ENCODE data around the gene USH2A. TPM values are rescaled to one million over a fixed set of nuclear protein-coding genes. Genes with fewer than 3 reads are reported as not detected.

Gene USH2A
- total RNA-seq, 1 experiment from 2014 or later = not detected

GRCh38 chr1:216388558-216388957 is 34.7 kb downstream of the USH2A start:
- ATAC-seq (no peak), DNase-seq (ENCODE audit: low read depth, low spot score) (no peak)
- Histone ChIP-seq H3K4me2 (ENCODE audit: low read length) (no peak overlapping the region), H3K36me3 (ENCODE audit: control insufficient read depth in 1 of 2, insufficient read depth in 2 of 2, low read length in 2 of 2) (no peaks in the 10 kb centered on the region), H2AFZ (ENCODE audit: low read depth, low read length, poor library complexity, severe bottlenecking) (no peak overlapping the region), H3K9me2 (ENCODE audit: insufficient read depth) (no peaks in the 10 kb centered on the region), H4K20me1 (ENCODE audit: insufficient read depth) (no peaks in the 10 kb centered on the region; the same call in 1 of the 2 replicates), H3K9ac (ENCODE audit: low read length) (no peak overlapping the region), H3K4me3 (replicated peaks in 1 of 2; ENCODE audit: low read depth in 1 of 2, low read length in 2 of 2) (no peak overlapping the region), H3K9me3 (ENCODE audit: control insufficient read depth in 1 of 2, insufficient read depth in 1 of 2, low read depth in 1 of 2, low read length in 2 of 2) (no peaks in the 10 kb centered on the region; a peak in 3 of 4 replicates), H3K4me1 (ENCODE audit: control insufficient read depth in 1 of 2, insufficient read depth in 2 of 2, low read length in 2 of 2) (no peaks in the 10 kb centered on the region), H3K27me3 (ENCODE audit: insufficient read depth, low read length) (no peaks in the 10 kb centered on the region), H3K79me2 (ENCODE audit: insufficient read depth, low read length) (no peaks in the 10 kb centered on the region), H3K27ac (ENCODE audit: low read depth, low read length) (no peak overlapping the region)
- no TSS peak for BruUV-seq (replicated peaks)
- RAD21 ChIA-PET (ENCODE audit: low non-redundant PET in 1 of 2, low total read pairs in 2 of 2, uncharacterized antibody in 2 of 2, unreplicated experiment in 2 of 2) = no interaction called here
- TF ChIP-seq EZH2phosphoT487 (IDR thresholded peaks at IDR 0.05; ENCODE audit: borderline replicate concordance) = no peak
- CTCF ChIA-PET = no interaction called here
- intact Hi-C loops (cut with micrococcal nuclease) = no loop called here
- POLR2A ChIA-PET = no interaction called here

GRCh38 chr1:216387782-216388181 is 35.5 kb downstream of the USH2A start:
- H2AFZ ChIP-seq (ENCODE audit: low read depth, low read length, poor library complexity, severe bottlenecking) = no peak overlapping the region
- no peaks in the 10 kb centered on the region; a peak in 3 of 4 replicates for H3K9me3 ChIP-seq (ENCODE audit: control insufficient read depth in 1 of 2, insufficient read depth in 1 of 2, low read depth in 1 of 2, low read length in 2 of 2)
- no TSS peak for BruUV-seq (replicated peaks)
- H3K4me2 ChIP-seq (ENCODE audit: low read length) = no peak overlapping the region
- no peaks in the 10 kb centered on the region for H3K27me3 ChIP-seq (ENCODE audit: insufficient read depth, low read length)
- no peaks in the 10 kb centered on the region for H3K79me2 ChIP-seq (ENCODE audit: insufficient read depth, low read length)
- H4K20me1 ChIP-seq (ENCODE audit: insufficient read depth) = no peaks in the 10 kb centered on the region; the same call in 1 of the 2 replicates
- DNase-seq (ENCODE audit: low read depth, low spot score) (no peak), ATAC-seq (no peak)
- no peak overlapping the region for H3K27ac ChIP-seq (ENCODE audit: low read depth, low read length)
- no peaks in the 10 kb centered on the region for H3K9me2 ChIP-seq (ENCODE audit: insufficient read depth)
- H3K4me1 ChIP-seq (ENCODE audit: control insufficient read depth in 1 of 2, insufficient read depth in 2 of 2, low read length in 2 of 2) = no peaks in the 10 kb centered on the region
- intact Hi-C loops (cut with micrococcal nuclease) = no loop called here
- RAD21 ChIA-PET (ENCODE audit: low non-redundant PET in 1 of 2, low total read pairs in 2 of 2, uncharacterized antibody in 2 of 2, unreplicated experiment in 2 of 2) = no interaction called here
- CTCF ChIA-PET = no interaction called here
- H3K4me3 ChIP-seq (replicated peaks in 1 of 2; ENCODE audit: low read depth in 1 of 2, low read length in 2 of 2) = no peak overlapping the region
- H3K36me3 ChIP-seq (ENCODE audit: control insufficient read depth in 1 of 2, insufficient read depth in 2 of 2, low read length in 2 of 2) = no peaks in the 10 kb centered on the region
- POLR2A ChIA-PET = no interaction called here
- no peak overlapping the region for H3K9ac ChIP-seq (ENCODE audit: low read length)
- no peak for TF ChIP-seq EZH2 (IDR thresholded peaks at IDR 0.05)
- TF ChIP-seq YY1 (IDR thresholded peaks at IDR 0.05; ENCODE audit: extremely low read depth, insufficient replicate concordance, low read depth, low read length) = no peak
- no peak for TF ChIP-seq CEBPB (IDR thresholded peaks at IDR 0.05; ENCODE audit: low read depth)
- no peak for TF ChIP-seq ZBTB33 (IDR thresholded peaks at IDR 0.05; ENCODE audit: extremely low read depth, insufficient replicate concordance, low read length)
- no peak for TF ChIP-seq REST (IDR thresholded peaks at IDR 0.05; ENCODE audit: low read depth)
- no peak for TF ChIP-seq EGR1 (IDR thresholded peaks at IDR 0.05; ENCODE audit: low read depth)
- TF ChIP-seq SIN3A (IDR thresholded peaks at IDR 0.05; ENCODE audit: low read depth) = no peak
- no peak for TF ChIP-seq EZH2phosphoT487 (IDR thresholded peaks at IDR 0.05; ENCODE audit: borderline replicate concordance)
- TF ChIP-seq CTCF (IDR thresholded peaks at IDR 0.05 in 2 of 3, conservative IDR thresholded peaks at IDR 0.05 in 1 of 3; ENCODE audit: borderline replicate concordance in 1 of 3, insufficient read depth in 1 of 3, low read depth in 2 of 3, low read length in 2 of 3) = no peak
- no peak for TF ChIP-seq JUND (IDR thresholded peaks at IDR 0.05)
- TF ChIP-seq POLR2A (IDR thresholded peaks at IDR 0.05; ENCODE audit: borderline replicate concordance, extremely low read depth, insufficient read depth, insufficient read length) = no peak
- no peak for TF ChIP-seq ZNF274 (IDR thresholded peaks at IDR 0.05; ENCODE audit: low read depth, low read length)
- no peak for TF ChIP-seq MAX (IDR thresholded peaks at IDR 0.05)

All from HCT116 (cell line).